Uterus (tissue), 2 donors: ENCODE data around the gene SLC6A18.

Experiments used
- CTCF ChIP-seq, 4 experiments: fragments of 200-600 bp in 2 of 4; fragments of 450-650 bp in 2 of 4; sonication (generic) in 2 of 4; IDR thresholded peaks; one replicate each; pipeline ENCODE4 v1.5.1; 2016 to 2019; ENCODE audit warnings: antibody characterized with exemption in 4 of 4, mild to moderate bottlenecking in 2 of 4, moderate library complexity in 1 of 4
- POLR2A ChIP-seq, 2 donors: fragments of 450-650 bp; IDR thresholded peaks; one replicate each; pipeline ENCODE4 v1.6.1; 2016; ENCODE audit warnings: antibody characterized with exemption in 2 of 2, mild to moderate bottlenecking in 1 of 2, moderate library complexity in 1 of 2

GRCh38 chr5:1205255-1206180, 19.7 kb upstream of the SLC6A18 start:
- TF ChIP-seq CTCF (IDR thresholded peaks at IDR 0.05) (no peak), POLR2A (IDR thresholded peaks at IDR 0.05) (no peak)
